GM13977 (cell line): ENCODE results near the gene COL27A1.

Experiments
- DNase-seq: peaks from one replicate; pipeline ENCODE4 v3.0.0; 2012; ENCODE audit warnings: low spot score
- in situ Hi-C: fragments of 300-500 bp; cut with MboI; formaldehyde crosslinking; loops from one replicate; pipeline ENCODE4 v1.12.0; 2022; ENCODE audit warnings: low sequenced_read_pairs, low pct_unique_long_range_greater_than_20kb, mixed read lengths, inconsistent platforms; ENCODE audit not compliant: unreplicated experiment
- TF ChIP-seq, protein P1 (sequence below): IDR thresholded peaks from 2 replicates; pipeline ENCODE4 v1.5.1; 2012; ENCODE audit warnings: mild to moderate bottlenecking, control low read depth; ENCODE audit not compliant: insufficient read depth; ENCODE audit errors: extremely low read depth, missing control alignments

Gene COL27A1

DNA sequence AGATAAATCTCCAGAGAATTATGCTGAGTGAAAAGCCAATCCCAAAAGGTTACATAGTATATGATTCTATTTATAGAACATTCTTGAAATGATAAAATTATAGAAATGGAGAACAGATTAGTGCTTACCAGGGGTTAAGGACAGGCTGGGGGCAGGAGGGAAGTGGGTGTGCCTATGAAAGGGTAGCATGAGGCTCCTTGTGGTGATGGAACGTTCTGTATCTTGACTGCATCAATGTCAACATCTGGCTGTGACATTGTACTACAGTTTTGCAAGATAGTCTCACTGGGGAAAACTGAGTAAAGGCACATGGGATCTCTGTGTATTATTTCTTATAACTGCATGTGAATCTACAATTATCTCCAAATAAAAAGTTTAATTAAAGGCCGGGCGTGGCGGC is 196.6 kb downstream of the COL27A1 start:
- in situ Hi-C loops, result no loop called here

DNA sequence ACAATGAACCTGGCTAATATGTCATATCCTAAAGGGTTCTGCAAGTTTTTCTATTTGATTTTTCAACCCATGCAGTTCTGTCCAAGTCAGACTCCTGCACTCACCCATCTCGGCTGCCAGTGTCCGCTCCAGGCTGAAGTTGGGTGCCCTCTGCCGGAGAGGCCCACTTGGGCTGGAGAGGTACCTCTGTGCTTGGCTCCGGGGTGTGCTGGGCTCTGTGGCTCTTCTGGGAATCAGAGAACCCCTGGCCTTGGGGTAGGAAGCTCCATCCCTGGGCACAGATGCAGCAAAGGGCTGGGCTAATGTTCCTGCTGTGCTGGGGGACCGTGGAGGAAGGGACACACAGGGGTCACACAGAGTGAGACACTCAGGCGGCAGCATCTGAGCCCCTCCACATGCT is 200.5 kb downstream of the COL27A1 start:
- in situ Hi-C loops, result no loop called here
- TF ChIP-seq, protein P1, sequence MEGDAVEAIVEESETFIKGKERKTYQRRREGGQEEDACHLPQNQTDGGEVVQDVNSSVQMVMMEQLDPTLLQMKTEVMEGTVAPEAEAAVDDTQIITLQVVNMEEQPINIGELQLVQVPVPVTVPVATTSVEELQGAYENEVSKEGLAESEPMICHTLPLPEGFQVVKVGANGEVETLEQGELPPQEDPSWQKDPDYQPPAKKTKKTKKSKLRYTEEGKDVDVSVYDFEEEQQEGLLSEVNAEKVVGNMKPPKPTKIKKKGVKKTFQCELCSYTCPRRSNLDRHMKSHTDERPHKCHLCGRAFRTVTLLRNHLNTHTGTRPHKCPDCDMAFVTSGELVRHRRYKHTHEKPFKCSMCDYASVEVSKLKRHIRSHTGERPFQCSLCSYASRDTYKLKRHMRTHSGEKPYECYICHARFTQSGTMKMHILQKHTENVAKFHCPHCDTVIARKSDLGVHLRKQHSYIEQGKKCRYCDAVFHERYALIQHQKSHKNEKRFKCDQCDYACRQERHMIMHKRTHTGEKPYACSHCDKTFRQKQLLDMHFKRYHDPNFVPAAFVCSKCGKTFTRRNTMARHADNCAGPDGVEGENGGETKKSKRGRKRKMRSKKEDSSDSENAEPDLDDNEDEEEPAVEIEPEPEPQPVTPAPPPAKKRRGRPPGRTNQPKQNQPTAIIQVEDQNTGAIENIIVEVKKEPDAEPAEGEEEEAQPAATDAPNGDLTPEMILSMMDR, result no peak
- DNase-seq, result no peak

More for the DNA sequence above, 196.6 kb downstream of the COL27A1 start:
- TF ChIP-seq, protein P1, result no peak
- DNase-seq, result no peak

DNA sequence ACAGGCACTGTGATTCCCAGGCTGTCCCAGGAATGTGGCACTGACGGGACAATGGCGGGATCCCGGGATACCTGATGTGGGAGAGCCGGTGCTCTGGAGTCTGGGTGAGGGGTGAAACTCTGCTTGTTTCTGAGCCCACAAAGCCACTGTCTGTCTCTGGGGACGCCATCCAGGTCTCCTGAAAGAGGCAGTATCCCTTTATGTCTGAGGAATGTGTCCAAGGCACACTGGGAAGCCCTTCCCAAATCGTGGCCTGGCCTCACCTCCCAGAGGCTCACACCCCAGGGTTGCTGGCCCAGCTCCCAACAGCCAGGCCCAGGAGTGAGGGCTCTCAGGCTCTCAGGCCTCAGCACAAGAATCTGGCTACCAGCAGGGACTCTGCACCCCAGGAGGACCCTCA is 201.5 kb downstream of the COL27A1 start:
- no peak for DNase-seq
- in situ Hi-C loops, result no loop called here
- TF ChIP-seq, protein P1, result no peak

DNA sequence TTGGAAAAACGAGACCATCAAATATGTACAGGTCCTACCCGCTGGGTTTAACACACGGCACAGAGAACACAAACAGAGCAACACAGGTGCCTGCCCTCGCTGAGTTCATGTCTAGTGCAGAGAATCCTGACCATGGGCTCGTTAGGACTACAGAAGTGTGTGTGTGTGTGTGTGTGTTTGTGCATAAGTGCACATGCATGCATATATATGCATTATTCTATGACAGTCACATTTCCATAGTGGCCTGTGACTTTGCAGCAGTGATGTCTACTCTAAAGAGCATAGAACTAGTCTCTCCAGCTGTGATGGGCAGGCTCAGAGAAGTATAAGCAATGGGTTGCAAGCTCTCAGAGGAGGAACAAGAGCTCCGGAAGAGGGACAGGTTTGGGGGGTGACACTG is 202.0 kb downstream of the COL27A1 start:
- in situ Hi-C loops, result no loop called here
- DNase-seq, result no peak
- TF ChIP-seq, protein P1, result no peak

DNA sequence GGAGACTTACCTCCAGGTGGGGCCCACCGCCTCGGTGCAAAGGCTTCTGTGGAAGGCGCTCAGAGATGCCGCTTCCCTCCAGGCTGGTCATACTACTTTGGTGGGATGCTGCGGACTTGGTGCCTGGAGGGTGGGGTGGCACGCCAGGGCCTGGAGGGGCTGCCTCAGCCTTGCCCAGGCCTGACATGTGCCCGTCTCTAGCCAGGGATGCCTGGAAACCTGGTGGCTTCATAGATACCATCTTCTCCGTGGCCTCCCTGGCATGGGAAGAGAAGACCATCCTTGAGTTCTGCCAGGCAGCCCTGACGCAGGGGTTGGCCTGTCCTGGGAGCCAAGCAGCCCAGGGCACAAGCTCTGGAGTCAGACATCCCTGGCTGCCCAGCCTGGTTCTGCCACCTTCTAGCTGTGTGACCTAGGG is 202.6 kb downstream of the COL27A1 start:
- DNase-seq, result no peak
- in situ Hi-C loops, result no loop called here
- TF ChIP-seq, protein P1, result no peak

DNA sequence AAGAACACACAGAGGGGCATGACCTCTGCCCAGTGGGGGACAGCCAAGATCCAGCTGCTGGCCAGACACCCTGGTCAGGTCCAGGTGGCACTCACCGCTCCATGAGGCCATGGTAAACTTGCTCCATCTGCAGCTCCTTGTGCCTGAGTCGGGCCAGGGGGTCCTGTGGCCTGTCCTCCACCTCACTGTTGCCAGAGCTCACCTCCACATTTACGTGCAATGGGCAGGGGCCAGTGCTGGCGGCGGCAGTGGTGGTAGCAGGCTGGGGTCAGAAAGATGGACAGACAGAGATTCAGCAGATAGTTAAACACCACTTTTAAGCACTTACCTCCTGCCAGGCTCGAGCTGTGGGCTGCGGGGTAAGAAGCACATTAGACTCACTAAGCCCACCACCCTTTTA is 204.5 kb downstream of the COL27A1 start:
- TF ChIP-seq, protein P1, result no peak
- in situ Hi-C loops, result no loop called here
- DNase-seq, result no peak

DNA sequence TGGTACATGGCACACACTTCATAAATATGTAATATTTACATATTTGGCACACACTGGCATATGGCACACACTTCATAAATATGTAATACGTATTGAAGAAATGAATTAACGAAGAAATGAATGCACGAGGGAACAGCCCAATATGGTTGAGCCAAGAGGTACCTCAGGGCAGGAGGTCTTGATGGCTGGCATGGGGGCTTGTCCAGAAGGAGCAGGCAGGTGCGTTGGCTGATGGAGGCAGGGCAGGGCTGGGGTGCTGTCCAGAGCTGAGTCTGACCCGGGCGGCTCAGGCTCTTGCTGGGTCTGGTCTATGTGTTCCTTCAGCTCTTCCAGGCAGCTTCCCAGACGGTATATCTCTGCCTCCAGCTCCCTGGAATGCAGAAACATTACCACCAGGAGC is 206.2 kb downstream of the COL27A1 start:
- no peak for DNase-seq
- TF ChIP-seq, protein P1, result no peak
- in situ Hi-C loops, result no loop called here
